Measurements from ENCODE around the gene TRAF2. TPM values are rescaled to one million over a fixed set of nuclear protein-coding genes. Genes with fewer than 3 reads are reported as not detected.

The TRAF2 gene
- total and polyA plus RNA-seq, 2 donors (not counting 1 experiment from before 2014, with no cell fraction given) = 25.5 to 54.5 TPM

GRCh38 chr9:136968333-136969127 lies 82.2 kb downstream of the TRAF2 start:
- ATAC-seq (ENCODE audit: low read depth) = no peak
- TF ChIP-seq, protein P1, sequence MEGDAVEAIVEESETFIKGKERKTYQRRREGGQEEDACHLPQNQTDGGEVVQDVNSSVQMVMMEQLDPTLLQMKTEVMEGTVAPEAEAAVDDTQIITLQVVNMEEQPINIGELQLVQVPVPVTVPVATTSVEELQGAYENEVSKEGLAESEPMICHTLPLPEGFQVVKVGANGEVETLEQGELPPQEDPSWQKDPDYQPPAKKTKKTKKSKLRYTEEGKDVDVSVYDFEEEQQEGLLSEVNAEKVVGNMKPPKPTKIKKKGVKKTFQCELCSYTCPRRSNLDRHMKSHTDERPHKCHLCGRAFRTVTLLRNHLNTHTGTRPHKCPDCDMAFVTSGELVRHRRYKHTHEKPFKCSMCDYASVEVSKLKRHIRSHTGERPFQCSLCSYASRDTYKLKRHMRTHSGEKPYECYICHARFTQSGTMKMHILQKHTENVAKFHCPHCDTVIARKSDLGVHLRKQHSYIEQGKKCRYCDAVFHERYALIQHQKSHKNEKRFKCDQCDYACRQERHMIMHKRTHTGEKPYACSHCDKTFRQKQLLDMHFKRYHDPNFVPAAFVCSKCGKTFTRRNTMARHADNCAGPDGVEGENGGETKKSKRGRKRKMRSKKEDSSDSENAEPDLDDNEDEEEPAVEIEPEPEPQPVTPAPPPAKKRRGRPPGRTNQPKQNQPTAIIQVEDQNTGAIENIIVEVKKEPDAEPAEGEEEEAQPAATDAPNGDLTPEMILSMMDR (IDR thresholded peaks at IDR 0.05) = no peak
- TF ChIP-seq EZH2 (IDR thresholded peaks at IDR 0.05; ENCODE audit: borderline replicate concordance, insufficient read depth, low read depth, low read length, poor library complexity, severe bottlenecking) = no peak
- intact Hi-C loops (cut with micrococcal nuclease) = no loop called here
- H3K4me3 Mint-ChIP-seq = no peak overlapping the region
- Histone ChIP-seq H3K9ac (ENCODE audit: low read length) (no peak overlapping the region), H3K79me2 (ENCODE audit: control insufficient read depth, insufficient read depth, low read length) (no peaks in the 10 kb centered on the region), H3K27me3 (replicated peaks in 1 of 4; ENCODE audit: control extremely low read depth in 1 of 4, control insufficient read depth in 3 of 4, insufficient read depth in 4 of 4, low read length in 3 of 4) (peaks cover 0 to 8% (median 0%) of the 10 kb centered on the region in 4 experiments), H3K9me3 (ENCODE audit: control extremely low read depth in 1 of 3, control insufficient read depth in 2 of 3, insufficient read depth in 1 of 3, low read length in 2 of 3) (no peaks in the 10 kb centered on the region), H3K4me3 (ENCODE audit: control extremely low read depth in 1 of 5, extremely low read depth in 1 of 5, insufficient read depth in 1 of 5, low read depth in 2 of 5, low read length in 4 of 5) (no peak overlapping the region), H3K27ac (ENCODE audit: low read length in 2 of 2) (no peak overlapping the region), H4K20me1 (ENCODE audit: control insufficient read depth, insufficient read depth, low read length, poor library complexity, severe bottlenecking) (no peaks in the 10 kb centered on the region), H3K4me2 (replicated peaks; ENCODE audit: low read depth, low read length, poor library complexity, severe bottlenecking) (no peak overlapping the region), H3K36me3 (replicated peaks in 1 of 2; ENCODE audit: control extremely low read depth in 1 of 2, control insufficient read depth in 1 of 2, extremely low read depth in 1 of 2, insufficient read depth in 2 of 2, low read length in 1 of 2) (no peaks in the 10 kb centered on the region), H2AFZ (ENCODE audit: insufficient read depth, low read depth, low read length, poor library complexity, severe bottlenecking) (no peak overlapping the region), H3K4me1 (ENCODE audit: control insufficient read depth in 2 of 2, insufficient read depth in 2 of 2, low read length in 2 of 2) (peaks cover 5 to 10% of the 10 kb centered on the region in 2 donors)
- peaks cover 5% of the 10 kb centered on the region for H3K27me3 Mint-ChIP-seq
- WGBS (ENCODE audit: insufficient coverage) = 90% methylated on average over 16 of the region's 17 CpGs
- H3K4me1 Mint-ChIP-seq = peaks cover 11% of the 10 kb centered on the region
- CTCF ChIA-PET = no interaction called here
- no peak overlapping the region for H3K27ac Mint-ChIP-seq
- POLR2A ChIA-PET = no interaction called here
- no peak for DNase-seq
- no peaks in the 10 kb centered on the region for H3K9me3 Mint-ChIP-seq (ENCODE audit: insufficient read depth)

DNA sequence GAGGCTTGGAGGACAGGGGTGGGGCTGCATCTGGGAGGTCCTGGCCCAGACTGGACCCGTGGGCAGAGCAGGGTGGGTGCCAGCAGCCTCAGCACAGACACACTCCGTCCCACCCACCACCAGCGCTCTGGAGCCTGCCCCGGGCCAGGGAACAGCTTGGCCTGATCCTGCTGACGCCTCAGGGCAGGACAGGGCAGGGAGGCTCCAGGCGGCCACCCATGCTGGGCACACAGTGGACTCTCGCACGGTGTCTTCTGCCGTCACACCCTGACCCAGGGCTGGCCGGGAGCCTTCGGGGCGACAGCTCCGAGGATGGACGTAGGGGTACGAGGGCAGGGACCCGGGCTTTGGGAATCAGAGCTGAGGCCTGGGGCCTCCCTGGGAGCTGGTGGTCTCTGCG lies 82.8 kb downstream of the TRAF2 start:
- no peaks in the 10 kb centered on the region for H3K36me3 ChIP-seq (replicated peaks in 1 of 2; ENCODE audit: control extremely low read depth in 1 of 2, control insufficient read depth in 1 of 2, extremely low read depth in 1 of 2, insufficient read depth in 2 of 2, low read length in 1 of 2)
- H3K9ac ChIP-seq (ENCODE audit: low read length) = no peak overlapping the region
- Mint-ChIP-seq H3K27ac (no peak overlapping the region), H3K27me3 (peaks cover 5% of the 10 kb centered on the region), H3K9me3 (ENCODE audit: insufficient read depth) (no peaks in the 10 kb centered on the region), H3K4me1 (peaks cover 11% of the 10 kb centered on the region), H3K4me3 (no peak overlapping the region)
- peaks cover 0 to 8% (median 0%) of the 10 kb centered on the region in 4 experiments for H3K27me3 ChIP-seq (replicated peaks in 1 of 4; ENCODE audit: control extremely low read depth in 1 of 4, control insufficient read depth in 3 of 4, insufficient read depth in 4 of 4, low read length in 3 of 4)
- no peak overlapping the region for H3K4me2 ChIP-seq (replicated peaks; ENCODE audit: low read depth, low read length, poor library complexity, severe bottlenecking)
- intact Hi-C loops (cut with micrococcal nuclease) = no loop called here
- H3K4me1 ChIP-seq (ENCODE audit: control insufficient read depth in 2 of 2, insufficient read depth in 2 of 2, low read length in 2 of 2) = peaks cover 5 to 10% of the 10 kb centered on the region in 2 donors
- no peak overlapping the region for H2AFZ ChIP-seq (ENCODE audit: insufficient read depth, low read depth, low read length, poor library complexity, severe bottlenecking)
- DNase-seq (no peak), ATAC-seq (ENCODE audit: low read depth) (no peak)
- ChIA-PET POLR2A (no interaction called here), CTCF (no interaction called here)
- no peak overlapping the region for H3K4me3 ChIP-seq (ENCODE audit: control extremely low read depth in 1 of 5, extremely low read depth in 1 of 5, insufficient read depth in 1 of 5, low read depth in 2 of 5, low read length in 4 of 5)
- no peak for TF ChIP-seq EZH2 (IDR thresholded peaks at IDR 0.05; ENCODE audit: borderline replicate concordance, insufficient read depth, low read depth, low read length, poor library complexity, severe bottlenecking)
- TF ChIP-seq, protein P1 (IDR thresholded peaks at IDR 0.05) = no peak
- no peaks in the 10 kb centered on the region for H4K20me1 ChIP-seq (ENCODE audit: control insufficient read depth, insufficient read depth, low read length, poor library complexity, severe bottlenecking)
- H3K9me3 ChIP-seq (ENCODE audit: control extremely low read depth in 1 of 3, control insufficient read depth in 2 of 3, insufficient read depth in 1 of 3, low read length in 2 of 3) = no peaks in the 10 kb centered on the region
- 92% methylated on average over 13 of the region's 17 CpGs for WGBS (ENCODE audit: insufficient coverage)
- H3K27ac ChIP-seq (ENCODE audit: low read length in 2 of 2) = no peak overlapping the region
- H3K79me2 ChIP-seq (ENCODE audit: control insufficient read depth, insufficient read depth, low read length) = no peaks in the 10 kb centered on the region
